Neural progenitor cell (in vitro differentiated cells): ENCODE data around the gene ZHX3. TPM values are rescaled to one million over a fixed set of nuclear protein-coding genes. Genes with fewer than 3 reads are reported as not detected.

ENCODE experiments used
- DNase-seq: peaks from one replicate; pipeline ENCODE4 v3.0.0-alpha.2; 2016; ENCODE audit warnings: low spot score
- H2AFZ ChIP-seq: fragments of 200-600 bp; sonication (generic); replicated peaks from 2 replicates; pipeline ENCODE4 v1.6.1; 2016; ENCODE audit warnings: antibody characterized with exemption
- H3F3A ChIP-seq: fragments of 200-600 bp; sonication (generic); 2 replicates; pipeline ENCODE4 v1.6.1; 2016; ENCODE audit warnings: antibody characterized with exemption, low read depth
- H3K27ac ChIP-seq: fragments of 200-600 bp; sonication (generic); 2 replicates; pipeline ENCODE4 v1.5.1; 2016; ENCODE audit warnings: mild to moderate bottlenecking
- H3K27me3 ChIP-seq: fragments of 200-600 bp; sonication (generic); 2 replicates; pipeline ENCODE4 v1.6.1; 2016; ENCODE audit warnings: mild to moderate bottlenecking, moderate library complexity
- H3K36me3 ChIP-seq: fragments of 200-600 bp; sonication (generic); 2 replicates; pipeline ENCODE4 v1.5.1; 2016
- H3K4me1 ChIP-seq: fragments of 200-600 bp; sonication (generic); 2 replicates; pipeline ENCODE4 v1.6.1; 2016; ENCODE audit warnings: mixed run types
- H3K4me2 ChIP-seq: fragments of 200-600 bp; sonication (generic); 2 replicates; pipeline ENCODE4 v1.6.1; 2016
- H3K4me3 ChIP-seq: fragments of 200-600 bp; sonication (generic); 2 replicates; pipeline ENCODE4 v1.5.1; 2016
- H3K79me2 ChIP-seq: fragments of 200-600 bp; sonication (generic); 2 replicates; pipeline ENCODE4 v1.6.1; 2016; ENCODE audit warnings: low read depth
- H3K9ac ChIP-seq: fragments of 200-600 bp; sonication (generic); 2 replicates; pipeline ENCODE4 v1.6.1; 2016
- H3K9me3 ChIP-seq: fragments of 200-600 bp; sonication (generic); 2 replicates; pipeline ENCODE4 v1.5.1; 2016; ENCODE audit warnings: low read depth
- H4K20me1 ChIP-seq: fragments of 200-600 bp; sonication (generic); 2 replicates; pipeline ENCODE4 v1.6.1; 2016; ENCODE audit warnings: low read depth
- H3K27ac Mint-ChIP-seq: 3 replicates; pipeline ENCODE4 v1.8.0; 2021; ENCODE audit warnings: mixed read lengths
- H3K27me3 Mint-ChIP-seq: 2 replicates; pipeline ENCODE4 v1.8.0; 2022; ENCODE audit warnings: low read depth, mild to moderate bottlenecking, inconsistent platforms, moderate library complexity, mixed read lengths; ENCODE audit not compliant: insufficient read depth
- H3K36me3 Mint-ChIP-seq: 3 replicates; pipeline ENCODE4 v1.8.0; 2021; ENCODE audit warnings: mixed read lengths
- H3K4me1 Mint-ChIP-seq: 3 replicates; pipeline ENCODE4 v1.8.0; 2021; ENCODE audit warnings: mixed read lengths
- H3K4me3 Mint-ChIP-seq: 3 replicates; pipeline ENCODE4 v1.8.0; 2021; ENCODE audit warnings: mild to moderate bottlenecking, moderate library complexity, mixed read lengths
- H3K9me3 Mint-ChIP-seq: 3 replicates; pipeline ENCODE4 v1.8.0; 2020; ENCODE audit warnings: mixed read lengths
- EZH2 ChIP-seq: fragments of 200-600 bp; sonication (generic); IDR thresholded peaks from 2 replicates; pipeline ENCODE4 v1.6.1; 2017; ENCODE audit warnings: antibody characterized with exemption, mild to moderate bottlenecking, moderate library complexity
- EZH2phosphoT487 ChIP-seq: fragments of 200-600 bp; sonication (generic); IDR thresholded peaks from 2 replicates; pipeline ENCODE4 v1.6.1; 2017; ENCODE audit warnings: antibody characterized with exemption
- total RNA-seq: library from RNA; depleted of rRNA; stranded (reverse); fragments of >200 nt; gene quantifications from 2 replicates; pipeline ENCODE4 v1.2.3, GENCODE V29; 2015; ENCODE audit warnings: low replicate concordance
- TF ChIP-seq, protein P1 (sequence below): fragments of 200-600 bp; sonication (generic); IDR thresholded peaks from 2 replicates; pipeline ENCODE4 v1.5.1; 2017; ENCODE audit warnings: antibody characterized with exemption, mild to moderate bottlenecking

Gene ZHX3
- total RNA-seq, 1 donor from 2014 or later = 6.8 TPM

DNA sequence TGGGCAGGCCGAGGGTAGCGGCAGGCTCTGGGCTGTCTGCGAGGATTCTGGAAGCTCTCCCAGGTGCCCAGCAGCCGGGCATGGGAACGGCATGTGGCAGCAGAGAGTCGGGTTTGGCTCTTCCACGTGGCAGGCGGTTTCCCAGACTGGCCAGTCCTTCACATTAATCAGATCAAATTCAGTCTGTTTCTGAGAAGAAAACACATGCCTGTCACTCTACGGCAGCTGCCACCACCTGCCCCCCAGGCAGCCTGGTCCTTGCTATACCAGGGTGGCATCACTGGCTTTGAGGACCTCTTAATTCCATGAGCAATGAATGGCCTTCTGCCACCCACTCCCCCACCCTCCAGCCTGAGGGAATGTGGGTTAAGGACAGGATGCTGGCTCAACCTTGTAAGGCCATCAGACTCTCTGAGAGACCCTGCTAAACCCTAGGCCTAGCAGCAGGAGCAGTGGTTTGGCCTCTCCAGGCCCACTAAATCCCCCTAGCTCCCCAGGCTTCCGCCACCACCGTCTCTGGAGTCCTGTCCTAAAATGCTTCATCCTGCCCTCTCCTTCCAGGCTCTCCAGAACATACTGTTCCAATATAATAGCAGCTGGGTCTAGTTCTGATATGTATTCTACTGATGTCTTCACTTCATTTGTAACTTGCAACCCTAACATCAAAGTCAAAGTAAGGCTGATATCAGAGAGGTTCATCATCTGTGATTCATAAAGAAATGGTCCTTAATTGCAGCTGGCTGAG, 132.3 kb downstream of the ZHX3 start:
- Mint-ChIP-seq H3K9me3 (peaks cover 21% of the 10 kb centered on the region), H3K27me3 (peaks cover 2% of the 10 kb centered on the region), H3K36me3 (peaks cover 8% of the 10 kb centered on the region), H3K4me3 (no peak overlapping the region), H3K27ac (no peak overlapping the region), H3K4me1 (no peaks in the 10 kb centered on the region)
- no peaks in the 10 kb centered on the region for H3K4me1 ChIP-seq
- no peaks in the 10 kb centered on the region for H3K36me3 ChIP-seq
- no peak overlapping the region for H3K27ac ChIP-seq
- no peaks in the 10 kb centered on the region for H3K27me3 ChIP-seq
- no peak overlapping the region for H3K4me2 ChIP-seq
- no peaks in the 10 kb centered on the region for H3K9me3 ChIP-seq
- DNase-seq = no peak
- no peaks in the 10 kb centered on the region for H4K20me1 ChIP-seq
- H3K79me2 ChIP-seq = no peaks in the 10 kb centered on the region
- TF ChIP-seq EZH2phosphoT487 = no peak
- TF ChIP-seq, protein P1, sequence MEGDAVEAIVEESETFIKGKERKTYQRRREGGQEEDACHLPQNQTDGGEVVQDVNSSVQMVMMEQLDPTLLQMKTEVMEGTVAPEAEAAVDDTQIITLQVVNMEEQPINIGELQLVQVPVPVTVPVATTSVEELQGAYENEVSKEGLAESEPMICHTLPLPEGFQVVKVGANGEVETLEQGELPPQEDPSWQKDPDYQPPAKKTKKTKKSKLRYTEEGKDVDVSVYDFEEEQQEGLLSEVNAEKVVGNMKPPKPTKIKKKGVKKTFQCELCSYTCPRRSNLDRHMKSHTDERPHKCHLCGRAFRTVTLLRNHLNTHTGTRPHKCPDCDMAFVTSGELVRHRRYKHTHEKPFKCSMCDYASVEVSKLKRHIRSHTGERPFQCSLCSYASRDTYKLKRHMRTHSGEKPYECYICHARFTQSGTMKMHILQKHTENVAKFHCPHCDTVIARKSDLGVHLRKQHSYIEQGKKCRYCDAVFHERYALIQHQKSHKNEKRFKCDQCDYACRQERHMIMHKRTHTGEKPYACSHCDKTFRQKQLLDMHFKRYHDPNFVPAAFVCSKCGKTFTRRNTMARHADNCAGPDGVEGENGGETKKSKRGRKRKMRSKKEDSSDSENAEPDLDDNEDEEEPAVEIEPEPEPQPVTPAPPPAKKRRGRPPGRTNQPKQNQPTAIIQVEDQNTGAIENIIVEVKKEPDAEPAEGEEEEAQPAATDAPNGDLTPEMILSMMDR = no peak
- no peak for TF ChIP-seq EZH2
- no peak overlapping the region for H2AFZ ChIP-seq
- peaks cover 2% of the 10 kb centered on the region for H3F3A ChIP-seq
- H3K9ac ChIP-seq = no peak overlapping the region
- no peak overlapping the region for H3K4me3 ChIP-seq

GRCh38 chr20:41183831-41184230, 133.7 kb downstream of the ZHX3 start:
- H3K27me3 ChIP-seq = no peaks in the 10 kb centered on the region
- H3K4me1 ChIP-seq = peaks cover 5% of the 10 kb centered on the region
- Mint-ChIP-seq H3K27me3 (peaks cover 4% of the 10 kb centered on the region), H3K36me3 (peaks cover 12% of the 10 kb centered on the region), H3K4me1 (peaks cover 8% of the 10 kb centered on the region), H3K4me3 (no peak overlapping the region), H3K9me3 (peaks cover 13% of the 10 kb centered on the region), H3K27ac (no peak overlapping the region)
- TF ChIP-seq, protein P1 = no peak
- TF ChIP-seq EZH2phosphoT487 (no peak), EZH2 (no peak)
- H3K9ac ChIP-seq = no peak overlapping the region
- H3F3A ChIP-seq = peaks cover 10% of the 10 kb centered on the region
- no peak overlapping the region for H3K27ac ChIP-seq
- no peak overlapping the region for H3K4me3 ChIP-seq
- H4K20me1 ChIP-seq = no peaks in the 10 kb centered on the region
- no peaks in the 10 kb centered on the region for H3K9me3 ChIP-seq
- H3K79me2 ChIP-seq = no peaks in the 10 kb centered on the region
- H2AFZ ChIP-seq = no peak overlapping the region
- H3K4me2 ChIP-seq = no peak overlapping the region
- DNase-seq = no peak
- H3K36me3 ChIP-seq = no peaks in the 10 kb centered on the region

- Mint-ChIP-seq H3K4me1 (peaks cover 12% of the 10 kb centered on the region), H3K9me3 (peaks cover 9% of the 10 kb centered on the region), H3K27me3 (peaks cover 2% of the 10 kb centered on the region), H3K36me3 (peaks cover 15% of the 10 kb centered on the region), H3K4me3 (no peak overlapping the region), H3K27ac (no peak overlapping the region)
- no peaks in the 10 kb centered on the region for H4K20me1 ChIP-seq
- H3K79me2 ChIP-seq = no peaks in the 10 kb centered on the region
- no peaks in the 10 kb centered on the region for H3K9me3 ChIP-seq
- H3K27me3 ChIP-seq = no peaks in the 10 kb centered on the region
- no peak overlapping the region for H2AFZ ChIP-seq
- H3K36me3 ChIP-seq = no peaks in the 10 kb centered on the region
- H3K4me3 ChIP-seq = no peak overlapping the region
- peaks cover 15% of the 10 kb centered on the region for H3F3A ChIP-seq
- no peak overlapping the region for H3K4me2 ChIP-seq
- H3K27ac ChIP-seq = no peak overlapping the region
- H3K9ac ChIP-seq = no peak overlapping the region
- peaks cover 10% of the 10 kb centered on the region for H3K4me1 ChIP-seq
- no peak for TF ChIP-seq EZH2phosphoT487
- TF ChIP-seq EZH2 = no peak
- TF ChIP-seq, protein P1 = no peak
- no peak for DNase-seq
Measured at GRCh38 chr20:41183391-41183790, 134.1 kb downstream of the ZHX3 start.
